ENCODE results near the gene C17orf113. TPM values are rescaled to one million over a fixed set of nuclear protein-coding genes. Genes with fewer than 3 reads are reported as not detected.
A peak's percentile ranks its signal among the peaks of the same experiment; 100 is the strongest.

Gene C17orf113
- total and polyA plus RNA-seq, 2 of the 13 experiments (the other 11 are each of a cell fraction or from before 2014, with no cell fraction given): 0.87 to 1.1 TPM

- TF ChIP-seq YEATS4 (CRISPR knock-in tag; IDR thresholded peaks at IDR 0.05; ENCODE audit: borderline replicate concordance) (peak; percentile 97), ELF1 (CRISPR knock-in tag; IDR thresholded peaks at IDR 0.05) (peak; percentile 96), RORA (CRISPR knock-in tag; IDR thresholded peaks at IDR 0.05) (no peak), NFE2L2 (IDR thresholded peaks at IDR 0.05; ENCODE audit: low read length) (no peak), HNF4A (CRISPR knock-in tag; IDR thresholded peaks at IDR 0.05) (no peak; the same call in 1 of the 2 replicates), ZBTB3 (CRISPR knock-in tag; IDR thresholded peaks at IDR 0.05; ENCODE audit: borderline replicate concordance, low read depth) (no peak; the same call in 1 of the 2 replicates), ZNF207 (IDR thresholded peaks at IDR 0.05; ENCODE audit: borderline replicate concordance) (no peak), HES4 (CRISPR knock-in tag; IDR thresholded peaks at IDR 0.05; ENCODE audit: borderline replicate concordance) (peak; percentile 1; the same call in 1 of the 2 replicates), MIER3 (CRISPR knock-in tag; IDR thresholded peaks at IDR 0.05; ENCODE audit: borderline replicate concordance) (peak; percentile 71; the same call in 1 of the 2 replicates), ATF7 (IDR thresholded peaks at IDR 0.05) (no peak), ATF7 (CRISPR knock-in tag; IDR thresholded peaks at IDR 0.05) (peak; percentile 77), SOX6 (IDR thresholded peaks at IDR 0.05) (no peak), SOX6 (CRISPR knock-in tag; IDR thresholded peaks at IDR 0.05) (peak; percentile 87), IKZF4 (CRISPR knock-in tag; IDR thresholded peaks at IDR 0.05; ENCODE audit: borderline replicate concordance, low read depth, not compliant biosample characterization) (peak; percentile 74), ZNF205 (CRISPR knock-in tag; IDR thresholded peaks at IDR 0.05) (peak; percentile 94; the same call in 1 of the 2 replicates), SRSF9 (IDR thresholded peaks at IDR 0.05; ENCODE audit: borderline replicate concordance, insufficient read depth, low read depth, low read length, poor library complexity, severe bottlenecking) (no peak), ZNF761 (CRISPR knock-in tag; conservative IDR thresholded peaks at IDR 0.05) (peak; percentile 82; the same call in 1 of the 2 replicates), NFE2 (CRISPR knock-in tag; IDR thresholded peaks at IDR 0.05) (no peak; the same call in 1 of the 2 replicates), PCBP2 (optimal IDR thresholded peaks at IDR 0.05; ENCODE audit: low read depth, low read length, poor library complexity, severe bottlenecking) (no peak), FOXA1 (IDR thresholded peaks at IDR 0.05) (no peak), FOXA1 (CRISPR knock-in tag; IDR thresholded peaks at IDR 0.05) (no peak), FOXP1 (IDR thresholded peaks at IDR 0.05) (no peak), FOXP1 (CRISPR knock-in tag; IDR thresholded peaks at IDR 0.05) (no peak), HOXA7 (CRISPR knock-in tag; IDR thresholded peaks at IDR 0.05) (no peak), ZNF136 (CRISPR knock-in tag; IDR thresholded peaks at IDR 0.05; ENCODE audit: low read depth) (0 out of 2 replicates have a peak, but pooled peaks have one; percentile 25), ZMAT3 (CRISPR knock-in tag; conservative IDR thresholded peaks at IDR 0.05) (peak; percentile 92)
- TF ChIP-seq, protein P1, sequence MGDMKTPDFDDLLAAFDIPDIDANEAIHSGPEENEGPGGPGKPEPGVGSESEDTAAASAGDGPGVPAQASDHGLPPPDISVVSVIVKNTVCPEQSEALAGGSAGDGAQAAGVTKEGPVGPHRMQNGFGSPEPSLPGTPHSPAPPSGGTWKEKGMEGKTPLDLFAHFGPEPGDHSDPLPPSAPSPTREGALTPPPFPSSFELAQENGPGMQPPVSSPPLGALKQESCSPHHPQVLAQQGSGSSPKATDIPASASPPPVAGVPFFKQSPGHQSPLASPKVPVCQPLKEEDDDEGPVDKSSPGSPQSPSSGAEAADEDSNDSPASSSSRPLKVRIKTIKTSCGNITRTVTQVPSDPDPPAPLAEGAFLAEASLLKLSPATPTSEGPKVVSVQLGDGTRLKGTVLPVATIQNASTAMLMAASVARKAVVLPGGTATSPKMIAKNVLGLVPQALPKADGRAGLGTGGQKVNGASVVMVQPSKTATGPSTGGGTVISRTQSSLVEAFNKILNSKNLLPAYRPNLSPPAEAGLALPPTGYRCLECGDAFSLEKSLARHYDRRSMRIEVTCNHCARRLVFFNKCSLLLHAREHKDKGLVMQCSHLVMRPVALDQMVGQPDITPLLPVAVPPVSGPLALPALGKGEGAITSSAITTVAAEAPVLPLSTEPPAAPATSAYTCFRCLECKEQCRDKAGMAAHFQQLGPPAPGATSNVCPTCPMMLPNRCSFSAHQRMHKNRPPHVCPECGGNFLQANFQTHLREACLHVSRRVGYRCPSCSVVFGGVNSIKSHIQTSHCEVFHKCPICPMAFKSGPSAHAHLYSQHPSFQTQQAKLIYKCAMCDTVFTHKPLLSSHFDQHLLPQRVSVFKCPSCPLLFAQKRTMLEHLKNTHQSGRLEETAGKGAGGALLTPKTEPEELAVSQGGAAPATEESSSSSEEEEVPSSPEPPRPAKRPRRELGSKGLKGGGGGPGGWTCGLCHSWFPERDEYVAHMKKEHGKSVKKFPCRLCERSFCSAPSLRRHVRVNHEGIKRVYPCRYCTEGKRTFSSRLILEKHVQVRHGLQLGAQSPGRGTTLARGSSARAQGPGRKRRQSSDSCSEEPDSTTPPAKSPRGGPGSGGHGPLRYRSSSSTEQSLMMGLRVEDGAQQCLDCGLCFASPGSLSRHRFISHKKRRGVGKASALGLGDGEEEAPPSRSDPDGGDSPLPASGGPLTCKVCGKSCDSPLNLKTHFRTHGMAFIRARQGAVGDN (CRISPR knock-in tag; IDR thresholded peaks at IDR 0.05): peak; percentile 95
- TF ChIP-seq, protein P2, sequence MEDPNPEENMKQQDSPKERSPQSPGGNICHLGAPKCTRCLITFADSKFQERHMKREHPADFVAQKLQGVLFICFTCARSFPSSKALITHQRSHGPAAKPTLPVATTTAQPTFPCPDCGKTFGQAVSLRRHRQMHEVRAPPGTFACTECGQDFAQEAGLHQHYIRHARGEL (CRISPR knock-in tag; IDR thresholded peaks at IDR 0.05): peak; percentile 52; the same call in 1 of the 2 replicates
Observed at GRCh38 chr17:42016941-42017865, 33.2 kb downstream of the C17orf113 start, which contains the start of gene DNAJC7 (continued).

All from HepG2 (cell line).